Activated naive CD8-positive, alpha-beta T cell treated with anti-CD3 and anti-CD28 coated beads for 36 hours (primary cell): ENCODE results near the gene PLAC8. TPM values are rescaled to one million over a fixed set of nuclear protein-coding genes. Genes with fewer than 3 reads are reported as not detected.
"Not testable (repeated sequence)": the region's sequence is repeated elsewhere in the genome, so short reads cannot be mapped to it uniquely, and the experiment has no call there.

Source experiments
- DNase-seq: peaks from one replicate; pipeline ENCODE4 v3.0.0; 2021
- H3K27ac Mint-ChIP-seq: one replicate; pipeline ENCODE4 v1.8.0; 2022; ENCODE audit warnings: mild to moderate bottlenecking, moderate library complexity, mixed read lengths
- H3K27me3 Mint-ChIP-seq: one replicate; pipeline ENCODE4 v1.8.0; 2022; ENCODE audit warnings: mild to moderate bottlenecking, mixed read lengths
- H3K36me3 Mint-ChIP-seq: one replicate; pipeline ENCODE4 v1.8.0; 2021; ENCODE audit warnings: mild to moderate bottlenecking, mixed read lengths
- H3K4me1 Mint-ChIP-seq: one replicate; pipeline ENCODE4 v1.8.0; 2021; ENCODE audit warnings: mixed read lengths
- H3K4me3 Mint-ChIP-seq: one replicate; pipeline ENCODE4 v1.8.0; 2022; ENCODE audit warnings: mild to moderate bottlenecking, moderate library complexity, mixed read lengths
- H3K9me3 Mint-ChIP-seq: one replicate; pipeline ENCODE4 v1.8.0; 2022; ENCODE audit warnings: mixed read lengths
- total RNA-seq, 2 experiments: library from RNA; stranded (reverse); gene quantifications; one replicate each; pipeline ENCODE4 v1.2.3, GENCODE V29; 2021

PLAC8 gene
- total RNA-seq, 2 experiments from 2014 or later = 132 to 140 TPM

GRCh38 chr4:83124111-83124780 lies 9.7 kb upstream of the PLAC8 start:
- H3K9me3 Mint-ChIP-seq = peaks cover 5% of the 10 kb centered on the region
- H3K27ac Mint-ChIP-seq = no peak overlapping the region
- H3K4me3 Mint-ChIP-seq = no peak overlapping the region
- peaks cover 21% of the 10 kb centered on the region for H3K4me1 Mint-ChIP-seq
- no peak for DNase-seq
- peaks cover 3% of the 10 kb centered on the region for H3K36me3 Mint-ChIP-seq
- no peaks in the 10 kb centered on the region for H3K27me3 Mint-ChIP-seq

- H3K36me3 Mint-ChIP-seq = peaks cover 3% of the 10 kb centered on the region
- H3K27me3 Mint-ChIP-seq = no peaks in the 10 kb centered on the region
- peaks cover 15% of the 10 kb centered on the region for H3K4me1 Mint-ChIP-seq
- H3K9me3 Mint-ChIP-seq = peaks cover 3% of the 10 kb centered on the region
- no peak for DNase-seq
- no peak overlapping the region for H3K4me3 Mint-ChIP-seq
- no peak overlapping the region for H3K27ac Mint-ChIP-seq
These were observed 6.7 kb upstream of the PLAC8 start for GRCh38 chr4:83121246-83121645.

GRCh38 chr4:83118869-83119268 lies 4.3 kb upstream of the PLAC8 start:
- Mint-ChIP-seq H3K9me3 (peaks cover 3% of the 10 kb centered on the region), H3K4me3 (no peak overlapping the region), H3K36me3 (no peaks in the 10 kb centered on the region), H3K4me1 (peaks cover 19% of the 10 kb centered on the region), H3K27me3 (no peaks in the 10 kb centered on the region), H3K27ac (no peak overlapping the region)
- no peak for DNase-seq

- H3K4me1 Mint-ChIP-seq = peaks cover 25% of the 10 kb centered on the region
- no peak overlapping the region for H3K4me3 Mint-ChIP-seq
These were observed 1.2 kb upstream of the PLAC8 start for GRCh38 chr4:83115656-83116285.

GRCh38 chr4:83115000-83115399 lies 471 bp upstream of the PLAC8 start:
- Mint-ChIP-seq H3K4me3 (peak overlapping the region; percentile 83), H3K27ac (peak overlapping the region; percentile 93), H3K36me3 (peaks cover 17% of the 10 kb centered on the region), H3K9me3 (no peaks in the 10 kb centered on the region), H3K4me1 (peaks cover 31% of the 10 kb centered on the region), H3K27me3 (no peaks in the 10 kb centered on the region)
- DNase-seq = no peak

More at GRCh38 chr4:83115656-83116285, 1.2 kb upstream of the PLAC8 start:
- no peaks in the 10 kb centered on the region for H3K9me3 Mint-ChIP-seq
- peak overlapping the region; percentile 93 for H3K27ac Mint-ChIP-seq
- DNase-seq = no peak
- H3K36me3 Mint-ChIP-seq = peaks cover 12% of the 10 kb centered on the region
- H3K27me3 Mint-ChIP-seq = no peaks in the 10 kb centered on the region

GRCh38 chr4:83113429-83113786 lies 1.1 kb downstream of the PLAC8 start:
- Mint-ChIP-seq H3K36me3 (peaks cover 28% of the 10 kb centered on the region), H3K4me3 (peak overlapping the region; percentile 88), H3K27me3 (peaks cover 3% of the 10 kb centered on the region), H3K27ac (peak overlapping the region; percentile 98), H3K4me1 (peaks cover 34% of the 10 kb centered on the region), H3K9me3 (no peaks in the 10 kb centered on the region)
- DNase-seq = peak; percentile 21

- H3K36me3 Mint-ChIP-seq = peaks cover 32% of the 10 kb centered on the region
- H3K4me1 Mint-ChIP-seq = peaks cover 37% of the 10 kb centered on the region
- DNase-seq = peak; percentile 32
These were observed 1.7 kb downstream of the PLAC8 start for GRCh38 chr4:83112678-83113428.

GRCh38 chr4:83112231-83112630 lies 2.3 kb downstream of the PLAC8 start:
- peak; percentile 12 for DNase-seq
- H3K36me3 Mint-ChIP-seq = peaks cover 34% of the 10 kb centered on the region

More at GRCh38 chr4:83112678-83113428, 1.7 kb downstream of the PLAC8 start:
- H3K4me3 Mint-ChIP-seq = peak overlapping the region; percentile 88
- H3K9me3 Mint-ChIP-seq = no peaks in the 10 kb centered on the region
- peak overlapping the region; percentile 98 for H3K27ac Mint-ChIP-seq
- H3K27me3 Mint-ChIP-seq = peaks cover 3% of the 10 kb centered on the region

GRCh38 chr4:83111751-83112141 lies 2.8 kb downstream of the PLAC8 start:
- peaks cover 38% of the 10 kb centered on the region for H3K36me3 Mint-ChIP-seq
- H3K27me3 Mint-ChIP-seq, DNase-seq, H3K9me3 Mint-ChIP-seq: not testable (repeated sequence)
- H3K4me3 Mint-ChIP-seq = peak overlapping the region; percentile 78
- H3K27ac Mint-ChIP-seq = peak overlapping the region; percentile 87
- peaks cover 43% of the 10 kb centered on the region for H3K4me1 Mint-ChIP-seq

More at GRCh38 chr4:83112231-83112630, 2.3 kb downstream of the PLAC8 start:
- H3K4me3 Mint-ChIP-seq = peak overlapping the region; percentile 88
- H3K27ac Mint-ChIP-seq = peak overlapping the region; percentile 98
- H3K4me1 Mint-ChIP-seq = peaks cover 39% of the 10 kb centered on the region
- H3K27me3 Mint-ChIP-seq = peaks cover 3% of the 10 kb centered on the region
- H3K9me3 Mint-ChIP-seq = no peaks in the 10 kb centered on the region

GRCh38 chr4:83110970-83111750 lies 3.4 kb downstream of the PLAC8 start:
- Mint-ChIP-seq H3K27me3 (peaks cover 3% of the 10 kb centered on the region), H3K4me1 (peaks cover 48% of the 10 kb centered on the region), H3K27ac (peak overlapping the region; percentile 99), H3K36me3 (peaks cover 42% of the 10 kb centered on the region), H3K4me3 (peak overlapping the region; percentile 96), H3K9me3 (no peaks in the 10 kb centered on the region)
- no peak for DNase-seq

- H3K36me3 Mint-ChIP-seq = peaks cover 48% of the 10 kb centered on the region
- peaks cover 3% of the 10 kb centered on the region for H3K27me3 Mint-ChIP-seq
- peak; percentile 92 for DNase-seq
- H3K4me1 Mint-ChIP-seq = peaks cover 47% of the 10 kb centered on the region
- peak overlapping the region; percentile 99 for H3K27ac Mint-ChIP-seq
- peak overlapping the region; percentile 96 for H3K4me3 Mint-ChIP-seq
- no peaks in the 10 kb centered on the region for H3K9me3 Mint-ChIP-seq
These were observed 4.1 kb downstream of the PLAC8 start for GRCh38 chr4:83110223-83110945.

- Mint-ChIP-seq H3K27ac (peak overlapping the region; percentile 99), H3K27me3 (peaks cover 3% of the 10 kb centered on the region), H3K9me3 (no peaks in the 10 kb centered on the region), H3K36me3 (peaks cover 55% of the 10 kb centered on the region), H3K4me1 (peaks cover 47% of the 10 kb centered on the region), H3K4me3 (peak overlapping the region; percentile 96)
- DNase-seq = peak; percentile 67
These were observed 4.9 kb downstream of the PLAC8 start for GRCh38 chr4:83109480-83110222.

GRCh38 chr4:83108101-83108861 lies 6.2 kb downstream of the PLAC8 start:
- Mint-ChIP-seq H3K4me3 (peak overlapping the region; percentile 96), H3K9me3 (no peaks in the 10 kb centered on the region), H3K27ac (peak overlapping the region; percentile 99), H3K36me3 (peaks cover 63% of the 10 kb centered on the region), H3K27me3 (peaks cover 3% of the 10 kb centered on the region), H3K4me1 (peaks cover 49% of the 10 kb centered on the region)
- DNase-seq = peak; percentile 33
